K562 (cell line): ENCODE data around the gene SYVN1. TPM values are rescaled to one million over a fixed set of nuclear protein-coding genes. Genes with fewer than 3 reads are reported as not detected.

ENCODE experiments used
- DACH1 ChIP-seq: fragments of 450-650 bp; IDR thresholded peaks from 2 replicates; pipeline ENCODE4 v1.6.1; 2018; ENCODE audit not compliant: partially characterized antibody
- ESRRB ChIP-seq: fragments of 250-450 bp; sonication (Bioruptor Pico); IDR thresholded peaks from 2 replicates; pipeline ENCODE4 v1.5.0; 2020; ENCODE audit warnings: mild to moderate bottlenecking, moderate library complexity, borderline replicate concordance
- MGA ChIP-seq: fragments of 450-650 bp; IDR thresholded peaks from 2 replicates; pipeline ENCODE4 v1.6.1; 2016; ENCODE audit warnings: mild to moderate bottlenecking, moderate library complexity
- MTF1 ChIP-seq: fragments of 250-450 bp; sonication (Bioruptor Pico); IDR thresholded peaks from 2 replicates; pipeline ENCODE4 v1.9.0; 2021; ENCODE audit warnings: moderate library complexity, mild to moderate bottlenecking, inconsistent platforms, borderline replicate concordance
- SFPQ ChIP-seq: fragments of 200-400 bp; formaldehyde crosslinking; IDR thresholded peaks from 2 replicates; pipeline ENCODE4 v1.6.1; 2017; ENCODE audit warnings: mild to moderate bottlenecking, low read depth, low read length, moderate library complexity
- SIN3B ChIP-seq: fragments of 450-650 bp; IDR thresholded peaks from 2 replicates; pipeline ENCODE4 v1.6.1; 2017; ENCODE audit warnings: low read depth, mild to moderate bottlenecking, moderate library complexity
- ZNF609 ChIP-seq: sonication (generic); formaldehyde crosslinking; IDR thresholded peaks from 2 replicates; pipeline ENCODE4 v1.8.1; 2023; ENCODE audit warnings: missing genetic modification reagents, mild to moderate bottlenecking, borderline replicate concordance
- polyA plus RNA-seq, 8 experiments: library from polyadenylated mRNA; depleted of rRNA in 4 of 8; stranded (reverse) in 5 of 8; unstranded in 3 of 8; fragments of >200 nt; fragmentation: Nextera tagmentation in 2 of 8; fragmentation: Illumina TruSeq in 1 of 8; extraction: Ambion mirVana in 2 of 8; extraction: Trizol in 1 of 8; gene quantifications; 2 replicates each; pipeline versions ENCODE4 v1.2.1 to v1.2.3, GENCODE V29; 2011 to 2014; ENCODE audit warnings: inconsistent platforms in 1 of 8, missing spikeins in 1 of 8
- total RNA-seq, 7 experiments: library from RNA; depleted of rRNA in 6 of 7; stranded (reverse); fragments of >200 nt in 6 of 7; fragmentation: Illumina TruSeq in 2 of 7; extraction: Trizol in 2 of 7; gene quantifications; 2 replicates each; pipeline versions ENCODE4 v1.2.1 to v1.2.3, GENCODE V29; 2011 to 2021; ENCODE audit warnings: low replicate concordance in 1 of 7

The SYVN1 gene
- total and polyA plus RNA-seq, 9 of the 15 experiments (the other 6 are each of a cell fraction or from before 2014, with no cell fraction given): 0.41 to 47.4 (median 9.9) TPM

- TF ChIP-seq MGA: peak; percentile 88
- no peak for TF ChIP-seq ESRRB (CRISPR knock-in tag)
- no peak for TF ChIP-seq SIN3B
- no peak for TF ChIP-seq MTF1
- TF ChIP-seq ZNF609 (CRISPR knock-in tag): no peak
- no peak for TF ChIP-seq DACH1
- no peak for TF ChIP-seq SFPQ
Observed at GRCh38 chr11:65116370-65117205, 17.7 kb downstream of the SYVN1 start (continued).
